B cell (primary cell): ENCODE data around the gene MALSU1. TPM values are rescaled to one million over a fixed set of nuclear protein-coding genes. Genes with fewer than 3 reads are reported as not detected.

Source experiments
- ATAC-seq: fragments of 200-7000 bp; cut with Tn5 transposase; one replicate; pipeline ENCODE4 v1.10.0; 2021; ENCODE audit warnings: low read depth, mild to moderate bottlenecking, moderate number of reproducible peaks, moderate library complexity
- CTCF ChIA-PET: fragments of 350-600 bp; sonication (Branson Sonifier 250); formaldehyde crosslinking; loops from one replicate; lab custom pipeline; 2021; ENCODE audit warnings: antibody characterized with exemption, inconsistent platforms; lab: Charles Lee
- POLR2A ChIA-PET: fragments of 350-600 bp; sonication (Branson Sonifier 250); formaldehyde crosslinking; loops from one replicate; lab custom pipeline; 2021; ENCODE audit warnings: antibody characterized with exemption; lab: Charles Lee
- DNase-seq: peaks from one replicate; pipeline ENCODE4 v3.0.0; 2013
- H2AFZ ChIP-seq: 2 replicates; pipeline ENCODE4 v1.6.1; 2012; ENCODE audit warnings: mild to moderate bottlenecking, low read depth, low read length; ENCODE audit not compliant: insufficient read depth, poor library complexity, severe bottlenecking
- H3K27ac ChIP-seq, 2 donors: 1 replicate in 1 of 2; 2 replicates in 1 of 2; pipeline ENCODE4 v1.5.1; 2012 to 2013; ENCODE audit warnings: low read length in 2 of 2, mild to moderate bottlenecking in 2 of 2, moderate library complexity in 1 of 2
- H3K27me3 ChIP-seq, 4 experiments: fragments of 200-600 bp in 1 of 4; sonication (generic) in 1 of 4; replicated peaks in 1 of 4; 1 replicate in 2 of 4; 2 replicates in 2 of 4; pipeline versions ENCODE4 v1.6.1 to v1.7.0; 2013 to 2016; ENCODE audit warnings: low read length in 3 of 4, mild to moderate bottlenecking in 2 of 4, mixed read lengths in 1 of 4, moderate library complexity in 1 of 4; ENCODE audit not compliant: insufficient read depth in 4 of 4, control insufficient read depth in 3 of 4; ENCODE audit errors: control extremely low read depth in 1 of 4
- H3K36me3 ChIP-seq, 2 experiments: replicated peaks in 1 of 2; 1 replicate in 1 of 2; 2 replicates in 1 of 2; pipeline versions ENCODE4 v1.6.1 to v1.7.1; 2013; ENCODE audit warnings: low read length in 1 of 2; ENCODE audit not compliant: insufficient read depth in 2 of 2, control insufficient read depth in 1 of 2; ENCODE audit errors: control extremely low read depth in 1 of 2, extremely low read depth in 1 of 2
- H3K4me1 ChIP-seq, 2 donors: fragments of 200-600 bp in 1 of 2; sonication (generic) in 1 of 2; 1 replicate in 1 of 2; 2 replicates in 1 of 2; pipeline versions ENCODE4 v1.5.1 to v1.6.1; 2013 to 2017; ENCODE audit warnings: low read length in 2 of 2; ENCODE audit not compliant: control insufficient read depth in 2 of 2, insufficient read depth in 2 of 2
- H3K4me2 ChIP-seq: replicated peaks from 2 replicates; pipeline ENCODE3; 2012; ENCODE audit warnings: mild to moderate bottlenecking, low read depth, low read length; ENCODE audit not compliant: poor library complexity, severe bottlenecking
- H3K4me3 ChIP-seq, 5 experiments: fragments of 200-600 bp in 1 of 5; sonication (generic) in 1 of 5; 1 replicate in 3 of 5; 2 replicates in 2 of 5; pipeline versions ENCODE4 v1.5.1 to v1.7.0; 2011 to 2016; ENCODE audit warnings: low read length in 4 of 5, mild to moderate bottlenecking in 4 of 5, low read depth in 2 of 5, control low read depth in 1 of 5, moderate library complexity in 1 of 5; ENCODE audit not compliant: insufficient read depth in 1 of 5; ENCODE audit errors: control extremely low read depth in 1 of 5, extremely low read depth in 1 of 5
- H3K79me2 ChIP-seq: fragments of 200-600 bp; sonication (generic); one replicate; pipeline ENCODE4 v1.6.0; 2016; ENCODE audit warnings: low read length; ENCODE audit not compliant: control insufficient read depth, insufficient read depth
- H3K9ac ChIP-seq: fragments of 200-600 bp; sonication (generic); 2 replicates; pipeline ENCODE4 v1.6.1; 2017; ENCODE audit warnings: mild to moderate bottlenecking, low read length, moderate library complexity
- H3K9me3 ChIP-seq, 3 donors: one replicate each; pipeline versions ENCODE4 v1.6.1 to v1.7.1; 2013; ENCODE audit warnings: low read length in 2 of 3; ENCODE audit not compliant: control insufficient read depth in 2 of 3, insufficient read depth in 1 of 3; ENCODE audit errors: control extremely low read depth in 1 of 3
- H4K20me1 ChIP-seq: 2 replicates; pipeline ENCODE4 v1.6.0; 2012; ENCODE audit warnings: mild to moderate bottlenecking, low read length; ENCODE audit not compliant: insufficient read depth, control insufficient read depth, poor library complexity, severe bottlenecking
- H3K27ac Mint-ChIP-seq: one replicate; pipeline ENCODE4 v1.8.0; 2021; ENCODE audit warnings: mixed read lengths
- H3K27me3 Mint-ChIP-seq: one replicate; pipeline ENCODE4 v1.8.0; 2021; ENCODE audit warnings: mixed read lengths
- H3K4me1 Mint-ChIP-seq: one replicate; pipeline ENCODE4 v1.8.0; 2021; ENCODE audit warnings: mixed read lengths
- H3K4me3 Mint-ChIP-seq: one replicate; pipeline ENCODE4 v1.8.0; 2021; ENCODE audit warnings: mixed read lengths
- H3K9me3 Mint-ChIP-seq: one replicate; pipeline ENCODE4 v1.8.0; 2022; ENCODE audit warnings: mixed read lengths; ENCODE audit not compliant: insufficient read depth
- EZH2 ChIP-seq: IDR thresholded peaks from 2 replicates; pipeline ENCODE4 v1.6.1; 2012; ENCODE audit warnings: borderline replicate concordance, low read depth, mild to moderate bottlenecking, moderate library complexity, low read length; ENCODE audit not compliant: insufficient read depth, poor library complexity, severe bottlenecking
- WGBS: methylation state at CpG from one replicate; pipeline ENCODE4 v1.1.5; 2013; ENCODE audit warnings: missing lambda C conversion rate; ENCODE audit not compliant: insufficient coverage; 5-methylcytosine and 5-hydroxymethylcytosine counted together
- intact Hi-C: fragments of 100-400 bp; cut with micrococcal nuclease; formaldehyde crosslinking; loops from one replicate; pipeline ENCODE4 v1.10.0; 2022
- polyA plus RNA-seq: library from polyadenylated mRNA; depleted of rRNA; stranded (reverse); fragments of >200 nt; gene quantifications from 2 replicates; pipeline ENCODE4 v1.2.3, GENCODE V29; 2012
- total RNA-seq, 2 donors: library from RNA; stranded (reverse); fragments of 120-200 nt in 1 of 2; gene quantifications; 1 replicate in 1 of 2; 2 replicates in 1 of 2; pipeline versions ENCODE4 v1.2.3 to v1.2.4, GENCODE V29; 2013 to 2022
- TF ChIP-seq, protein P1 (sequence below): fragments of 200-600 bp; IDR thresholded peaks from one replicate; pipeline ENCODE4 v1.8.0; 2022; ENCODE audit warnings: antibody characterized with exemption, mild to moderate bottlenecking

Gene MALSU1
- total and polyA plus RNA-seq, 2 donors (not counting 1 experiment from before 2014, with no cell fraction given), result 20.8 to 38.0 TPM

DNA sequence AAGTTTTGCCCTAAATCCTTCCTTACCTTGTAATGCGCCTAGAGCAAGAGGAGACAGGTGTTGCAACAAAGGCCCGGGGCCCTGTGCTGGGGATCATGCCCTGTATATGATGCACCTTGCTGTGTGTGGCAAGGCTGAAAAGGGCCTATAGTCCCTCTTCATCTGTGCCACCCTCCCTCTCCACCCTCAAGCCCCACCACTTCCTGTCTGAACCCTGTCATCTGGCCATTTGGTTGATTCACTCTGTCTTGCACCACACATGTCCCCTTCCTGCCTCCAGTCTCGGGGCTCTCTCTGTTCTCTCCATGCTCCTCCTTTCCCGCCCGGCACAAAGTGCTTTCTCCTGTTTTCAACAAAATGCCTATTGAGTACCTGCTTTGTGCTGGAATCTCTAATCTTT, 11.5 kb upstream of the MALSU1 start:
- no peaks in the 10 kb centered on the region for H3K79me2 ChIP-seq
- POLR2A ChIA-PET, result no interaction called here
- H3K4me1 Mint-ChIP-seq, result no peaks in the 10 kb centered on the region
- H3K27me3 Mint-ChIP-seq, result peaks cover 6% of the 10 kb centered on the region
- no peak overlapping the region for H3K4me2 ChIP-seq
- H3K27ac Mint-ChIP-seq, result no peak overlapping the region
- peak overlapping the region; percentile 27 for H2AFZ ChIP-seq
- no peaks in the 10 kb centered on the region for H3K27me3 ChIP-seq
- H3K9me3 ChIP-seq, result no peaks in the 10 kb centered on the region
- CTCF ChIA-PET, result interaction anchor here (0.8 kb wide), 1 partner anchor 10 kb away, joined by 4 read pairs; no protein-coding TSS in a partner anchor
- intact Hi-C loops, result no loop called here
- no peak overlapping the region for H3K4me3 ChIP-seq
- no peaks in the 10 kb centered on the region for H4K20me1 ChIP-seq
- no peaks in the 10 kb centered on the region for H3K9me3 Mint-ChIP-seq
- no peak overlapping the region for H3K27ac ChIP-seq
- no peak for ATAC-seq
- H3K4me3 Mint-ChIP-seq, result no peak overlapping the region
- H3K4me1 ChIP-seq, result no peaks in the 10 kb centered on the region
- H3K36me3 ChIP-seq, result no peaks in the 10 kb centered on the region
- TF ChIP-seq EZH2, result no peak
- TF ChIP-seq, protein P1, sequence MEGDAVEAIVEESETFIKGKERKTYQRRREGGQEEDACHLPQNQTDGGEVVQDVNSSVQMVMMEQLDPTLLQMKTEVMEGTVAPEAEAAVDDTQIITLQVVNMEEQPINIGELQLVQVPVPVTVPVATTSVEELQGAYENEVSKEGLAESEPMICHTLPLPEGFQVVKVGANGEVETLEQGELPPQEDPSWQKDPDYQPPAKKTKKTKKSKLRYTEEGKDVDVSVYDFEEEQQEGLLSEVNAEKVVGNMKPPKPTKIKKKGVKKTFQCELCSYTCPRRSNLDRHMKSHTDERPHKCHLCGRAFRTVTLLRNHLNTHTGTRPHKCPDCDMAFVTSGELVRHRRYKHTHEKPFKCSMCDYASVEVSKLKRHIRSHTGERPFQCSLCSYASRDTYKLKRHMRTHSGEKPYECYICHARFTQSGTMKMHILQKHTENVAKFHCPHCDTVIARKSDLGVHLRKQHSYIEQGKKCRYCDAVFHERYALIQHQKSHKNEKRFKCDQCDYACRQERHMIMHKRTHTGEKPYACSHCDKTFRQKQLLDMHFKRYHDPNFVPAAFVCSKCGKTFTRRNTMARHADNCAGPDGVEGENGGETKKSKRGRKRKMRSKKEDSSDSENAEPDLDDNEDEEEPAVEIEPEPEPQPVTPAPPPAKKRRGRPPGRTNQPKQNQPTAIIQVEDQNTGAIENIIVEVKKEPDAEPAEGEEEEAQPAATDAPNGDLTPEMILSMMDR, result no peak
- 71% methylated on average over 4 of the region's 5 CpGs for WGBS
- H3K9ac ChIP-seq, result no peak overlapping the region
- DNase-seq, result no peak

DNA sequence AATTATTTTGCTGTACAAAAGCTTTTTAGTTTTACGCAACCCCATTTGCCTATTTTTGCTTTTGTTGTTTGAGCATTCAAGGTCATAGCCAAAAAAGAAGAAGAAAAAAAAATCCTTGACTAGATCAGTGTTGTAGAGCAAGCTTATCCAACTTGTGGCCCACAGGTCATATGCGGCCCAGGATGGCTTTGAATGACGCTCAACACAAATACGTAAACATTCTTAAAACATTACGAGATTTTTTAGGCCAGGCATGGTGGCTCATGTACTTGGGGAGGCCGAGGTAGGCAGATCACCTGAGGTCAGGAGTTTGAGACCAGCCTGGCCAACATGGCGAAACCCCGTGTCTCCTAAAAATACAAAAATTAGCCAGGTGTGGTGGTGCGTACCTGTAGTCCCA, 8.1 kb upstream of the MALSU1 start:
- peaks cover 0 to 6% (median 0%) of the 10 kb centered on the region in 4 experiments for H3K27me3 ChIP-seq
- H3K4me2 ChIP-seq, result no peak overlapping the region
- Mint-ChIP-seq H3K4me1 (no peaks in the 10 kb centered on the region), H3K4me3 (no peak overlapping the region), H3K27me3 (peaks cover 6% of the 10 kb centered on the region), H3K9me3 (no peaks in the 10 kb centered on the region), H3K27ac (no peak overlapping the region)
- H3K4me3 ChIP-seq, result no peak overlapping the region
- no peaks in the 10 kb centered on the region for H3K79me2 ChIP-seq
- no peak for ATAC-seq
- H3K27ac ChIP-seq, result no peak overlapping the region
- 97% methylated on average over 4 of the region's 9 CpGs for WGBS
- DNase-seq, result no peak
- H2AFZ ChIP-seq, result no peak overlapping the region
- CTCF ChIA-PET, result interaction anchor here (0.5 to 2.6 kb wide), 4 partner anchors 13 to 29 kb away, joined by 3 to 6 read pairs (median 5); no protein-coding TSS in a partner anchor
- no peaks in the 10 kb centered on the region for H3K36me3 ChIP-seq
- no peak overlapping the region for H3K9ac ChIP-seq
- H4K20me1 ChIP-seq, result no peaks in the 10 kb centered on the region
- POLR2A ChIA-PET, result no interaction called here
- no peaks in the 10 kb centered on the region for H3K4me1 ChIP-seq
- no peaks in the 10 kb centered on the region for H3K9me3 ChIP-seq
- TF ChIP-seq, protein P1, result no peak
- TF ChIP-seq EZH2, result no peak
- intact Hi-C loops, result no loop called here
